PC-9 (cell line): ENCODE results near the gene HSD17B8. TPM values are rescaled to one million over a fixed set of nuclear protein-coding genes. Genes with fewer than 3 reads are reported as not detected.

Experiments used
- BruUV-seq: library from RNA; stranded (reverse); fragments of 400-500 nt; replicated peaks from 2 replicates; lab custom pipeline; 2021; lab: Mats Ljungman, UMichigan
- CTCF ChIA-PET: fragments of 300-600 bp; sonication (Branson Sonifier 250); formaldehyde crosslinking; loops from one replicate; lab custom pipeline; 2022; ENCODE audit warnings: antibody characterized with exemption; lab: Charles Lee
- POLR2A ChIA-PET: fragments of 300-600 bp; sonication (Branson Sonifier 250); formaldehyde crosslinking; loops from one replicate; lab custom pipeline; 2022; ENCODE audit warnings: antibody characterized with exemption; ENCODE audit not compliant: unreplicated experiment; lab: Charles Lee
- DNase-seq, 2 experiments: peaks; one replicate each; pipeline versions ENCODE4 v3.0.0 to v3.0.0-alpha.2; 2015 to 2022; ENCODE audit warnings: mixed read lengths in 1 of 2
- H2AFZ ChIP-seq: fragments of 200-600 bp; sonication (generic); 2 replicates; pipeline ENCODE4 v1.8.1; 2017; ENCODE audit warnings: antibody characterized with exemption
- H3F3A ChIP-seq: fragments of 200-600 bp; sonication (generic); 2 replicates; pipeline ENCODE4 v1.8.1; 2017; ENCODE audit warnings: antibody characterized with exemption, mild to moderate bottlenecking, low read depth; ENCODE audit not compliant: insufficient read depth
- H3K27ac ChIP-seq: fragments of 200-600 bp; sonication (generic); 2 replicates; pipeline ENCODE4 v1.6.1; 2016; ENCODE audit warnings: mixed run types
- H3K27me3 ChIP-seq: fragments of 200-600 bp; sonication (generic); 2 replicates; pipeline ENCODE4 v1.6.1; 2016; ENCODE audit warnings: low read depth, mixed run types; ENCODE audit not compliant: insufficient read depth
- H3K36me3 ChIP-seq: fragments of 200-600 bp; sonication (generic); 2 replicates; pipeline ENCODE4 v1.6.1; 2016; ENCODE audit warnings: low read depth, mixed run types
- H3K4me1 ChIP-seq: fragments of 200-600 bp; sonication (generic); replicated peaks from 2 replicates; pipeline ENCODE4 v1.6.1; 2016; ENCODE audit warnings: mixed run types; ENCODE audit not compliant: insufficient read depth
- H3K4me2 ChIP-seq: fragments of 200-600 bp; sonication (generic); 2 replicates; pipeline ENCODE4 v1.6.1; 2017; ENCODE audit warnings: mixed run types
- H3K4me3 ChIP-seq: fragments of 200-600 bp; sonication (generic); 2 replicates; pipeline ENCODE4 v1.6.1; 2016; ENCODE audit warnings: mixed run types
- H3K79me2 ChIP-seq: fragments of 200-600 bp; sonication (generic); 2 replicates; pipeline ENCODE4 v1.6.1; 2017; ENCODE audit warnings: low read depth, mixed run types
- H3K9me2 ChIP-seq: fragments of 200-600 bp; sonication (generic); 2 replicates; pipeline ENCODE4 v1.8.1; 2017; ENCODE audit warnings: mild to moderate bottlenecking; ENCODE audit not compliant: insufficient read depth
- H3K9me3 ChIP-seq: fragments of 200-600 bp; sonication (generic); 2 replicates; pipeline ENCODE4 v1.8.1; 2016; ENCODE audit warnings: low read depth; ENCODE audit not compliant: insufficient read depth
- H4K20me1 ChIP-seq: fragments of 200-600 bp; sonication (generic); 2 replicates; pipeline ENCODE4 v1.8.1; 2017; ENCODE audit not compliant: insufficient read depth
- EZH2 ChIP-seq: fragments of 200-600 bp; sonication (generic); IDR thresholded peaks from 2 replicates; pipeline ENCODE4 v1.8.0; 2017; ENCODE audit warnings: antibody characterized with exemption, low read depth
- intact Hi-C: fragments of 100-400 bp; cut with micrococcal nuclease; formaldehyde crosslinking; loops from one replicate; pipeline ENCODE4 v1.10.0; 2022; ENCODE audit not compliant: unreplicated experiment
- total RNA-seq: library from RNA; stranded (reverse); gene quantifications from 2 replicates; pipeline ENCODE4 v1.2.3, GENCODE V29; 2021
- TF ChIP-seq, protein P1 (sequence below): fragments of 200-600 bp; sonication (generic); conservative IDR thresholded peaks from 2 replicates; pipeline ENCODE4 v1.6.1; 2017; ENCODE audit warnings: mixed run types, antibody characterized with exemption, mild to moderate bottlenecking, moderate library complexity

Gene HSD17B8
- total RNA-seq, 1 experiment from 2014 or later, result 16.4 TPM

DNA sequence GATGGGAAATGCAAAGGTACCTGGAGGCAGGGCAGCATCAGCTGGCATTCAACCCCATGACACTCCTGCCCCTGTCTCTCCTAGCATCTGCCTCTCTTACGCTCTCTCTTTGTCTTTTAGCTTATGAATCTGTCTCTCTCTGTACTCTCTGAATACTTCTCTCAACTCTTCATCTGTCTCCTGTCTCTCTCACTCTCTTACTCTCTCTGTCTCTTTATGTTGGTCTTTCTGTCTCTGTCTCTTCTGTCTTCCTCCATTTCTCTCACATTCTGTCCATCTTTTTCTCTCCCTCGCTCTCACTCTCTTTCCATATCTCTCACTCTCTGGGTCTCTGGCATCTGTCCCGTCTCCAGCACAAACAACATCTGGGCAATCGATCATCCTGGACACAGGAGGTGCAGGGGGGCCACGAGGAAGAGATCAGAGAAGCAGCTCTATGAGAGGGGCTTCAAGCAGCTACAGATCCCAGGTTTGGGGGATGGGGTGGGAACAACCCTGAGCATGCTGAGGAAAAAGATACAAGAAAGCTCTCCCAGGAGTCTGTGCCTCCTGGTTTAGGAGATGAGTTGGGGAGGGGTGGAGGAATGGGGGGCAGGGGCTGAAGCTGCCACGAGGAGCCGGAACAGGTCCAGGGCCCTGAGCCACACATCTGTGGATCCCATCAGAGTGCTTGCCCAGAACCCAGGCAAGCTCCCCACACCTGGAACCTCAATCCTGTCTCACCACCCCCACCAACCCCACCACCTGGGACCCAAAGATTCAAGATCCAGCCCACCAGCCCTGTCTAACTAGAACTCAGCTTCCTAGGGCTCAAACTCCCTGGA lies 14.6 kb upstream of the HSD17B8 start:
- CTCF ChIA-PET, result no interaction called here

DNA sequence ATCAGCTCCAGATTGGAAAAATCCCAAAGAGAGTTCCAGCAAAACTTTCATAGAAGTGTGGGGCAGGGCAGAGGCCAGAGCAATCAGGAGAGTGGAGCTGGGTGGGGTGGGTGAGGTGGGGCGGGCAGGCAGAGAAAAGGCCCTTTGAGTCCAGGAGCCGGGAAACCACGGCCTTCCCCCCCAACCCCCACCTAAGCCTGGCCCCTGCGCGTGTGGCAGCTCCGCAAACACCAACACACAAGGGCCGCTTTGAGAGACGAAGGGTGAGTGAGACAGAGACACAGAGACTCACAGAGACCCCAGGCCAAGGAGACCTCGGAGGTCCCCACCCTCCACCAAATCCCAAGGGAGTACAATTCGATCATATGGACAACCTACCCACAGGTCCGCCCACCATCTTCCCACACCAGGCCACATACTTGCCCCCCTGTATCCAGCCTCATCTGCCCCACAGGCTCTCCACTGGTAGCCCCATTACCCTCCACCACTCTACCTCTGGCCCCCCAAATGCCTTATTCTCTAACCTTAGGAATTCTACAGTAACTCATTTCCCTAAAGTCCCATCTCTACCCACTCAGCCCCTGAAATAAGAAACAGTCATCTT lies 13.8 kb upstream of the HSD17B8 start:
- Histone ChIP-seq H3K4me3 (no peak overlapping the region), H3K27me3 (0 out of 2 replicates have a peak, but pooled peaks cover 4% of the 10 kb centered on the region), H3F3A (peaks cover 4% of the 10 kb centered on the region; the same call in 1 of the 2 replicates), H4K20me1 (no peaks in the 10 kb centered on the region), H3K9me2 (no peaks in the 10 kb centered on the region), H3K27ac (no peak overlapping the region), H3K79me2 (no peaks in the 10 kb centered on the region), H3K4me1 (no peaks in the 10 kb centered on the region), H3K9me3 (no peaks in the 10 kb centered on the region), H2AFZ (no peak overlapping the region), H3K36me3 (no peaks in the 10 kb centered on the region), H3K4me2 (no peak overlapping the region)
- TF ChIP-seq EZH2, result no peak
- TF ChIP-seq, protein P1, sequence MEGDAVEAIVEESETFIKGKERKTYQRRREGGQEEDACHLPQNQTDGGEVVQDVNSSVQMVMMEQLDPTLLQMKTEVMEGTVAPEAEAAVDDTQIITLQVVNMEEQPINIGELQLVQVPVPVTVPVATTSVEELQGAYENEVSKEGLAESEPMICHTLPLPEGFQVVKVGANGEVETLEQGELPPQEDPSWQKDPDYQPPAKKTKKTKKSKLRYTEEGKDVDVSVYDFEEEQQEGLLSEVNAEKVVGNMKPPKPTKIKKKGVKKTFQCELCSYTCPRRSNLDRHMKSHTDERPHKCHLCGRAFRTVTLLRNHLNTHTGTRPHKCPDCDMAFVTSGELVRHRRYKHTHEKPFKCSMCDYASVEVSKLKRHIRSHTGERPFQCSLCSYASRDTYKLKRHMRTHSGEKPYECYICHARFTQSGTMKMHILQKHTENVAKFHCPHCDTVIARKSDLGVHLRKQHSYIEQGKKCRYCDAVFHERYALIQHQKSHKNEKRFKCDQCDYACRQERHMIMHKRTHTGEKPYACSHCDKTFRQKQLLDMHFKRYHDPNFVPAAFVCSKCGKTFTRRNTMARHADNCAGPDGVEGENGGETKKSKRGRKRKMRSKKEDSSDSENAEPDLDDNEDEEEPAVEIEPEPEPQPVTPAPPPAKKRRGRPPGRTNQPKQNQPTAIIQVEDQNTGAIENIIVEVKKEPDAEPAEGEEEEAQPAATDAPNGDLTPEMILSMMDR, result no peak
- no TSS peak for BruUV-seq
- POLR2A ChIA-PET, result interaction anchor here (0.5 to 0.6 kb wide), 2 partner anchors 9 to 176 kb away, joined by 3 read pairs; no protein-coding TSS in a partner anchor
- CTCF ChIA-PET, result interaction anchor here (0.6 kb wide), 1 partner anchor 18 kb away, joined by 3 read pairs; no protein-coding TSS in a partner anchor
- intact Hi-C loops, result no loop called here
- DNase-seq, result no peak

More for the DNA sequence above, 14.6 kb upstream of the HSD17B8 start:
- Histone ChIP-seq H3K4me2 (no peak overlapping the region), H3K36me3 (no peaks in the 10 kb centered on the region), H3F3A (peaks cover 4% of the 10 kb centered on the region; the same call in 1 of the 2 replicates), H3K4me1 (no peaks in the 10 kb centered on the region), H3K79me2 (no peaks in the 10 kb centered on the region), H3K9me2 (no peaks in the 10 kb centered on the region), H3K4me3 (no peak overlapping the region), H3K27me3 (0 out of 2 replicates have a peak, but pooled peaks cover 4% of the 10 kb centered on the region), H3K27ac (no peak overlapping the region), H2AFZ (no peak overlapping the region), H4K20me1 (no peaks in the 10 kb centered on the region), H3K9me3 (no peaks in the 10 kb centered on the region)
- intact Hi-C loops, result no loop called here
- DNase-seq, result no peak
- TF ChIP-seq, protein P1, result no peak
- no peak for TF ChIP-seq EZH2
- POLR2A ChIA-PET, result no interaction called here
- no TSS peak for BruUV-seq

DNA sequence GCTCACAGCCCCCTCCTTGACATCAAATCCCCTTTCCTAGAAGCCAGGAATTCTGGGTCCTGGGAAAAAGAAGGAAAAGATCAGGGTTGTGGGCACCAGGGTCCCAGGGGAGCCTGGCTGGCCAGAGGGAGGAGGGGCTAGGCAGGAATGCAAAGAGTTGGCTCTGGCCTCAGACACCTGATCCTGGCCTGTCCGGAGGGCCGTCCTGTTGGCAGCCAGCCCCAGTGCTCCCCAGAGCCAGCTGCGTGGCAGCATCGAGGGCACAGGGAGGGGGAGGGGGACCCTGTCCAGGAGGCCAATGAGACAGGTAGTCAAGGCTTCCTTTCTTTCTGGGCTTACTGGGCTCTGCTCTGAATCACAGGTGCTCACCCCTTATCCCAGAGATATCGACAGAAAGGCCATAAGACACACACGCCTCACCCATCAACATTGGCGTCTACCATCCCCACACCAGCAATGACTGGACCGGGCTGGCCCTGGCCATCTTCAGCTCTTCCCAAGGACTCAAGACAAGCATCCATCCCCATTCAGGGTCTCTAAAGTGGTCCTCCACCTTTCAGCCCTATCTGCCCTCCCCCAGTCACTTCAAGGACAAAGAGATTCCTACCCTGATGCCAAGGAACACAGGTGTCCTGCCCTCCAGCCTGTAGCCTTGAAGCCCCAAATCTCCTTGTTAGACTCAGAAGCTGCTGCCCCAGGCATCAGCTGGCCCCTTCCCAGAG lies 12.9 kb upstream of the HSD17B8 start:
- no peak for TF ChIP-seq EZH2
- TF ChIP-seq, protein P1, result no peak
- Histone ChIP-seq H4K20me1 (no peaks in the 10 kb centered on the region), H3K9me3 (no peaks in the 10 kb centered on the region), H3K9me2 (no peaks in the 10 kb centered on the region), H3K79me2 (no peaks in the 10 kb centered on the region), H3F3A (peaks cover 4% of the 10 kb centered on the region; the same call in 1 of the 2 replicates), H3K4me3 (no peak overlapping the region), H3K27me3 (no peaks in the 10 kb centered on the region), H2AFZ (no peak overlapping the region), H3K36me3 (peaks cover 2% of the 10 kb centered on the region; the same call in 1 of the 2 replicates), H3K4me1 (no peaks in the 10 kb centered on the region), H3K27ac (no peak overlapping the region), H3K4me2 (no peak overlapping the region)
- intact Hi-C loops, result no loop called here
- DNase-seq, result peak in 1 of 2 experiments; percentile 39
- no TSS peak for BruUV-seq
- ChIA-PET CTCF (interaction anchor here (0.5 kb wide), 1 partner anchor 348 kb away, joined by 13 read pairs; no protein-coding TSS in a partner anchor), POLR2A (no interaction called here)
